ENCODE measurements around the gene ZNF143.

DNA sequence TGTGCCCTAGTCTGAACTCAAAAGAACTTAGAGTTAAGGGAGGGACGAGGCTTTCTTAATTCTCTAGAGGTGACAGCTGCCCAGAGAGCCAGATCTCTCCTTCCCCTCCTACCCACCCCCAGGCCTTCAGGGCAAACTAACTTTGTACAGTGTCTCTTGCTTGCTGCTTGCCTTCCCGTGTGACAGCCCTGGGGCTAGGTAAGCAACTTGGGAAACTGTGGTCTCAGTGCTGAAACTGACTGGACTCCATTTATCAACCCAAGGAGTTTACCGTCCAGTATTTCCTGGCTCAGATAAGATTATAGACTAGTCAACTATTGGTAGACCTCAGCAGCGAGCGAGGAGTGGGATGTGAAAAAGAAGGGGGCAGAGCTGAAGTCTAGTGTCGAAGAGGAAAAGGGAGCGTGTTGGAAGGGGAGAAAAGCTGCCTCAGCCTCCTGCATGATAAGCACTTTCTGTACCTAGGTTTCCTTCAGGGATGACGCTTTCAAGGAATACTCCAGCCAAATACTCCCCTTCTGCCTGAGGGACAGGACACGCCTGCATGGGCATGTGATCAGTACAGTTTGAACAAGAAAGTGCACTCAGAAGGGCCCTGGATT lies 69.3 kb downstream of the ZNF143 start:
- TF ChIP-seq, protein P1, sequence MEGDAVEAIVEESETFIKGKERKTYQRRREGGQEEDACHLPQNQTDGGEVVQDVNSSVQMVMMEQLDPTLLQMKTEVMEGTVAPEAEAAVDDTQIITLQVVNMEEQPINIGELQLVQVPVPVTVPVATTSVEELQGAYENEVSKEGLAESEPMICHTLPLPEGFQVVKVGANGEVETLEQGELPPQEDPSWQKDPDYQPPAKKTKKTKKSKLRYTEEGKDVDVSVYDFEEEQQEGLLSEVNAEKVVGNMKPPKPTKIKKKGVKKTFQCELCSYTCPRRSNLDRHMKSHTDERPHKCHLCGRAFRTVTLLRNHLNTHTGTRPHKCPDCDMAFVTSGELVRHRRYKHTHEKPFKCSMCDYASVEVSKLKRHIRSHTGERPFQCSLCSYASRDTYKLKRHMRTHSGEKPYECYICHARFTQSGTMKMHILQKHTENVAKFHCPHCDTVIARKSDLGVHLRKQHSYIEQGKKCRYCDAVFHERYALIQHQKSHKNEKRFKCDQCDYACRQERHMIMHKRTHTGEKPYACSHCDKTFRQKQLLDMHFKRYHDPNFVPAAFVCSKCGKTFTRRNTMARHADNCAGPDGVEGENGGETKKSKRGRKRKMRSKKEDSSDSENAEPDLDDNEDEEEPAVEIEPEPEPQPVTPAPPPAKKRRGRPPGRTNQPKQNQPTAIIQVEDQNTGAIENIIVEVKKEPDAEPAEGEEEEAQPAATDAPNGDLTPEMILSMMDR (IDR thresholded peaks at IDR 0.05; ENCODE audit: low read depth, low read length, poor library complexity, severe bottlenecking) = no peak
- TF ChIP-seq EZH2phosphoT487 (IDR thresholded peaks at IDR 0.05; ENCODE audit: borderline replicate concordance, low read length) = no peak

All from DOHH2 (cell line).